ENCODE data around the gene CASP2.

DNA sequence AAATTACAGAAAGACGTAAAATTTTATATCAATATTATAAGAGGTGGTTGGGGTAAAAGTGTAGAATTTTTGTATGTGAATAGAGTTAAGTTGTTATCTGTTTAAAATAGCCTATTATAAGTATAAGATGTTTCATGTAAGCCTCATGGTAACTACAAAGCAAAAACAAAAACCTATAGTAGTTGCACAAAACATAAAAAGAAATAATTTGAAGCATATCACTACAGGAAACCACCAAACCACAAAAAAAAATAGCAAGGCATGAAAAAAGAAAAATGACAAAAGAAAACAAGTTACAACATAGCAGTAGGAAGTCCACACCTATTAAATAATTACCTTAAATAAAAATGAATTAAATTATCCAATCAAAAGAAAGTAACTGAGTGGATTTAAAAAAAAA, 37.3 kb upstream of the CASP2 start:
- no peak for TF ChIP-seq CHD2 (IDR thresholded peaks at IDR 0.05; ENCODE audit: low read length)
- TF ChIP-seq HDAC2 (IDR thresholded peaks at IDR 0.05; ENCODE audit: borderline replicate concordance in 1 of 2, low read depth in 2 of 2, low read length in 2 of 2): no peak
- no peak for TF ChIP-seq POLR2A (IDR thresholded peaks at IDR 0.05; ENCODE audit: control extremely low read depth in 1 of 2, low read depth in 2 of 2, low read length in 2 of 2)
- TF ChIP-seq, protein P1, sequence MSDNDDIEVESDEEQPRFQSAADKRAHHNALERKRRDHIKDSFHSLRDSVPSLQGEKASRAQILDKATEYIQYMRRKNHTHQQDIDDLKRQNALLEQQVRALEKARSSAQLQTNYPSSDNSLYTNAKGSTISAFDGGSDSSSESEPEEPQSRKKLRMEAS (IDR thresholded peaks at IDR 0.05): no peak
- no peak for TF ChIP-seq EP300 (IDR thresholded peaks at IDR 0.05; ENCODE audit: borderline replicate concordance in 1 of 2, low read depth in 2 of 2, low read length in 2 of 2)
- TF ChIP-seq, protein P2, sequence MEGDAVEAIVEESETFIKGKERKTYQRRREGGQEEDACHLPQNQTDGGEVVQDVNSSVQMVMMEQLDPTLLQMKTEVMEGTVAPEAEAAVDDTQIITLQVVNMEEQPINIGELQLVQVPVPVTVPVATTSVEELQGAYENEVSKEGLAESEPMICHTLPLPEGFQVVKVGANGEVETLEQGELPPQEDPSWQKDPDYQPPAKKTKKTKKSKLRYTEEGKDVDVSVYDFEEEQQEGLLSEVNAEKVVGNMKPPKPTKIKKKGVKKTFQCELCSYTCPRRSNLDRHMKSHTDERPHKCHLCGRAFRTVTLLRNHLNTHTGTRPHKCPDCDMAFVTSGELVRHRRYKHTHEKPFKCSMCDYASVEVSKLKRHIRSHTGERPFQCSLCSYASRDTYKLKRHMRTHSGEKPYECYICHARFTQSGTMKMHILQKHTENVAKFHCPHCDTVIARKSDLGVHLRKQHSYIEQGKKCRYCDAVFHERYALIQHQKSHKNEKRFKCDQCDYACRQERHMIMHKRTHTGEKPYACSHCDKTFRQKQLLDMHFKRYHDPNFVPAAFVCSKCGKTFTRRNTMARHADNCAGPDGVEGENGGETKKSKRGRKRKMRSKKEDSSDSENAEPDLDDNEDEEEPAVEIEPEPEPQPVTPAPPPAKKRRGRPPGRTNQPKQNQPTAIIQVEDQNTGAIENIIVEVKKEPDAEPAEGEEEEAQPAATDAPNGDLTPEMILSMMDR (IDR thresholded peaks at IDR 0.05; ENCODE audit: control extremely low read depth in 1 of 3, insufficient read depth in 1 of 3, low read depth in 1 of 3, low read length in 3 of 3): no peak

All from H1 (cell line).